ENCODE data around the gene NKAIN2.
A peak's percentile ranks its signal among the peaks of the same experiment; 100 is the strongest.

NKAIN2 gene

GRCh38 chr6:123941855-123942254, 138.2 kb downstream of the NKAIN2 start:
- no peak for DNase-seq (ENCODE audit: low read depth)
- in situ Hi-C loops (cut with HindIII; ENCODE audit: low sequenced_read_pairs): no loop called here

GRCh38 chr6:123945386-123945785, 141.7 kb downstream of the NKAIN2 start:
- in situ Hi-C loops (cut with HindIII; ENCODE audit: low sequenced_read_pairs): no loop called here
- DNase-seq (ENCODE audit: low read depth): no peak
- TF ChIP-seq CTCF (IDR thresholded peaks at IDR 0.05; ENCODE audit: low read depth, low read length, missing control alignments): no peak
- H3K4me3 ChIP-seq (ENCODE audit: low read depth, low read length): no peak overlapping the region

More at GRCh38 chr6:123941855-123942254, 138.2 kb downstream of the NKAIN2 start:
- TF ChIP-seq CTCF (IDR thresholded peaks at IDR 0.05; ENCODE audit: low read depth, low read length, missing control alignments): no peak
- H3K4me3 ChIP-seq (ENCODE audit: low read depth, low read length): no peak overlapping the region

GRCh38 chr6:123953920-123954319, 150.3 kb downstream of the NKAIN2 start:
- TF ChIP-seq CTCF (IDR thresholded peaks at IDR 0.05; ENCODE audit: low read depth, low read length, missing control alignments): no peak
- in situ Hi-C loops (cut with HindIII; ENCODE audit: low sequenced_read_pairs): no loop called here
- no peak for DNase-seq (ENCODE audit: low read depth)
- no peak overlapping the region for H3K4me3 ChIP-seq (ENCODE audit: low read depth, low read length)

GRCh38 chr6:123956492-123957139, 153.0 kb downstream of the NKAIN2 start:
- H3K4me3 ChIP-seq (ENCODE audit: low read depth, low read length): no peak overlapping the region
- TF ChIP-seq CTCF (IDR thresholded peaks at IDR 0.05; ENCODE audit: low read depth, low read length, missing control alignments): no peak
- in situ Hi-C loops (cut with HindIII; ENCODE audit: low sequenced_read_pairs): no loop called here
- no peak for DNase-seq (ENCODE audit: low read depth)

- DNase-seq (ENCODE audit: low read depth): no peak
- in situ Hi-C loops (cut with HindIII; ENCODE audit: low sequenced_read_pairs): no loop called here
- no peak overlapping the region for H3K4me3 ChIP-seq (ENCODE audit: low read depth, low read length)
- no peak for TF ChIP-seq CTCF (IDR thresholded peaks at IDR 0.05; ENCODE audit: low read depth, low read length, missing control alignments)
Measured at GRCh38 chr6:123962508-123962907, 158.8 kb downstream of the NKAIN2 start.

- peak; percentile 48 for TF ChIP-seq CTCF (IDR thresholded peaks at IDR 0.05; ENCODE audit: low read depth, low read length, missing control alignments)
- H3K4me3 ChIP-seq (ENCODE audit: low read depth, low read length): no peak overlapping the region
- in situ Hi-C loops (cut with HindIII; ENCODE audit: low sequenced_read_pairs): no loop called here
- DNase-seq (ENCODE audit: low read depth): peak; percentile 12
Measured at GRCh38 chr6:123965894-123966293, 162.2 kb downstream of the NKAIN2 start.
